RKO (cell line): ENCODE results near the gene ZNF440.
"Not testable (repeated sequence)": the region's sequence is repeated elsewhere in the genome, so short reads cannot be mapped to it uniquely, and the experiment has no call there.

Experiments used
- DNase-seq: peaks from one replicate; pipeline ENCODE4 v3.0.0-alpha.2; 2016; ENCODE audit warnings: low spot score

Gene ZNF440

GRCh38 chr19:11828957-11829876, 15.1 kb downstream of the ZNF440 start:
- not testable (repeated sequence) for DNase-seq

DNA sequence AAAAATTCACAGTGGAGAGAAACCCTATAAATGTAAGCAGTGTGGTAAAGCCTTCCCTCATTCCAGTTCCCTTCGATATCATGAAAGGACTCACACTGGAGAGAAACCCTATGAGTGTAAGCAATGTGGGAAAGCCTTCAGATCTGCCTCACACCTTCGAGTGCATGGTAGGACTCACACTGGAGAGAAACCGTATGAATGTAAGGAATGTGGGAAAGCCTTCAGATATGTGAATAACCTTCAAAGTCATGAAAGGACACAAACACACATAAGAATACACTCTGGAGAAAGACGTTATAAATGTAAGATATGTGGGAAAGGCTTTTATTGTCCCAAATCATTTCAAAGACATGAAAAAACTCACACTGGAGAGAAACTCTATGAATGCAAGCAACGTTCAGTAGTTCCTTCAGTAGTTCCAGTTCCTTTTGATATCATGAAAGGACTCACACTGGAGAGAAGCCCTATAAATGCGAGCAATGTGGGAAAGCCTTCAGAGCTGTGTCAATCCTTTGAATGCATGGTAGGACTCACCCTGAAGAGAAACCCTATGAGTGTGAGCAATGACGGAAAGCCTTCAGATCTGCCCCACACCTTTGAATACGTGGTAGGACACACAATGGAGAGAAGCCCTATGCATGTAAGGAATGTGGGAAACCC, 18.3 kb downstream of the ZNF440 start:
- no peak for DNase-seq

GRCh38 chr19:11833541-11833940, 19.5 kb downstream of the ZNF440 start:
- DNase-seq = no peak

DNA sequence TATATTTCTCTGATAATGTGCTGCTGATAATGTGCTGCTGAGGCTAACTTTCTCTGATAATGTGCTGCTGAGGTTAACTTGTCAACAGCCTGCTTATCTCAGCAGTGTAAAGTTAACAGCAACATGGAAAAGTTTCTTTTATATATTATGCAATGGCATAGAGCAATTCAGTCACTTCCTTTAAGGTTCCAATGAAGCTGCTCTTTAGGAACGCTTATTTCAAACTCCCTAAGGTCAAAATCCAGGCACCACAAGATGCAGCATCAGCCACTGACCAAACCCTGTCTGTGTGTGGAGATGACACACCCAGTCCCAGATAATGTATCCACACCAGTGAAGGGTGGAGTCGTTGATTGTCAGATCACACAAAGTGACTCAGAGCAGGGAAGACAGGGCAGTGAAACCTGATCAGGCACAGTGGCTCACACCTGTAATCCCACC, 21.6 kb downstream of the ZNF440 start:
- not testable (repeated sequence) for DNase-seq

DNA sequence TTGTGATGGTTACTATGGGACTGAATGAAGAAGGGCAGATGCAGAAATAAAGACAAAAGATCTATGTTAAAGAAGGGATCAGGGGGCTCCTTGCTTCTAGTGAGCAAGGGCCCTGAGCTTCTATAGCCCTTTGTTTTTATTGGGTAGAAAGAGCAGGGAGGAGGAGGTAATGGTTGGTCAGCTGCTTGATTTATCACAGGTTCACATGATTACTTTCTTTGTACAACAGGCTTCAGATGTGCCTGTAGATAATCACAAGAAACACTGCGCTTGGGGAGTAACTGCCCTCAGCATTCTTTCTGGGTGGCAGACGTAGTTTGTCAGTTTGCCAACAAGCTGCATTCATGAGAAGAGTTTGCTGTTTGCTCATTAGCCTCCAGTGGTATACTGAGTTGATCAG, 29.6 kb downstream of the ZNF440 start:
- no peak for DNase-seq

DNA sequence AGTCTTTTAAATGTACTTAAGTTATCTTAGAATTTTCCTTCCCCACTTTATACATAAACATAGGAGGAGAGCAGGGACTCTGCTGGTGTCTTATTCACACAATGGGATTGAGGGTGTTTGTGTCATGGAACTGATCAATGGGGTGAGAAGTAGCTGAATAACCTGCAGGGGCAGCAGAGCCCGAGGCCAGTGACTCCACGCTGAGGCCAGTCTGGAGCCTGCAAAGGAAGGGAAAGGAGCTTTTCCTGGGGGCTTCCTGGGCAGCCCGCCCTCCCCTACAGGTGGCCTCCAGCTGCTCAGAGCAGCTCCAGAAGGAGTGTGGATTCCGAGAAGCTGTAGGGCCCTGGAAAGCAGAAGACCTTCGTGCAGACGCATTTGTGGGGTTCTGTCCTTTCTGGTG, 33.5 kb downstream of the ZNF440 start:
- not testable (repeated sequence) for DNase-seq

GRCh38 chr19:11848200-11848593, 34.1 kb downstream of the ZNF440 start:
- DNase-seq = no peak

DNA sequence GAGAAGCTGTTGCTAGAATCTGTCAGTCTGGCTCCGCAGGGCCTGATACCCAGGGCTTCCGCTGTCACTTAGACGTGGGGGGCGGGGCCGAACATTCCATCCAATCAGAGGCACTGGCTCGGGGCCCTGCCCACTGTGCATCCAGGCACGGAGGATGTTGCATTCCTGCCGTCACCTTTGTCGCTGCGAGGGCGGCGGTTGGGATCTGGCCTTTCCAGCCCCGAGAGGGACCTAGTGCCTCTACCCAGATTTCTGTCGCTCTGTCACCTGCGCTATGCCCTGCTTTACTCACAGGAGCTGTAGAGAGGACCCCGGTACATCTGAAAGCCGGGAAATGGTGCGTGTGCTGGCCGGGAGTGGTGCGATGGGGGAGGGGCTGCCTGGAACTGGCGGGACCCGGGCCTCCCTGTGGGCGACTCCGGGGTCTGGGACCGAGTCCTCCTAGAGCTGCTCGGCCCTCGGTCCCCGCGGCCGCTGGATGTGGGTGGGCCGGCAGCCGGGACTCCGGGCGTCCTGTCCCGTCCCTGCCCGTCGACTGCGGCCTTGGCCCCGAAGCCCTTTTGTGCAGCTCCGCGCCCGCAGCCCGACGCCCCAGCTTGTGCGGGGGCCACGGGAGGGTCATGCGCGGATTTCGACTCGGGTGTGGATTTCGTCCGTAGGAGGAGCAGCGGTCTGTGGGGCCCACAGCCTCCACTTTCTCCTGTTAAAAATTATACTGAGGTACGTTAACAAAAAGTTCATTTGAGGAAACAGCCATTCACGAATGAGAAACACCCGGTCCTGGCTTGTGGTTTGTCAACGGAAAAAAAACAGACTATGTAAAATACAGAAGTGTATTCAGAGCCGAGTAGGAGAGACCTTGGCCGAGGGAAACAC, 34.8 kb downstream of the ZNF440 start, which contains the start of gene ZNF439:
TSS of gene ZNF439 (plus strand) at position 133 of the 876 bp plus-strand sequence. CDS start at position 275, 142 bp downstream.
- DNase-seq = peak; percentile 83

- DNase-seq = not testable (repeated sequence)
Measured at GRCh38 chr19:11850289-11850688, 36.2 kb downstream of the ZNF440 start.

- no peak for DNase-seq
Measured at GRCh38 chr19:11853358-11853757, 39.3 kb downstream of the ZNF440 start.

- DNase-seq = no peak
Measured at GRCh38 chr19:11856596-11857250, 42.6 kb downstream of the ZNF440 start.

DNA sequence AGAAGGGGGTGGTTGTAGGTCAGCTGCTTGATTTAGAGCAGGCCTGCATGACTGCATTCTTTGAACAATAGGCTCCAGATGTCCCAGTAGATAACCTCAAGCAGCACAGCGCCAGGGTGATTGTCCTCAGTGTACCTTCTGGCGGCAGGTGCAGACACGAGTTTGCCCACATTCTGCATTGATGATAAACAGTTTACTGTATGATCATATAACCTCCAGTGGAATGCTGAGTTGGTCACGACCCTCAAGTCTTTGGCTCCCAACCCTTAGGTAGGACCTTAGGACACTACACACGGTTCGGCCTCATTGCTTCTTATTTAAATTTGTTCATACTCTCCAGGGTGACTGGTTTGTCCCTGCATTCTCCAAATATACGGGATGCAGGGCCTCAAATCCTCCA, 46.6 kb downstream of the ZNF440 start:
- DNase-seq = no peak

- DNase-seq = no peak
Measured at GRCh38 chr19:11861301-11861700, 47.2 kb downstream of the ZNF440 start.

- DNase-seq = not testable (repeated sequence)
Measured at GRCh38 chr19:11867766-11868165, 53.7 kb downstream of the ZNF440 start.

- DNase-seq = no peak
Measured at GRCh38 chr19:11868188-11868587, 54.1 kb downstream of the ZNF440 start.

DNA sequence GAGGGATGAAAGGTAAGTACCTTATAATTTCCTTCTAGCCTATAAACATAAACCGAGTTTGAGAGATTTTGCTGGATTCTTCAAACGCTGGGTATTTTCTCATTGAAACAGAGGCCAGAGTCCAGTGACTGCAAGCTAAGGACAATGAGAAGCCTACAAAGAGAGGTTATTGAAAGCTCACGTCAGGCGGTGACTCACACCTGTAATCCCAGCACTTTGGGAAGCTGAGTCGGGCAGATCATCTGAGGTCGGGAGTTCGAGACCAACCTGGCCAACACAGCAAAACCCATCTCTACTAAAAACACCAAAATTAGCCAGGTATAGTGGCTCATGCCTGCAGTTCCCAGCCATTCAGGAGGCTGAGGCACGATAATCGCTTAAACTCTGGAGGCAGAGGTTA, 58.6 kb downstream of the ZNF440 start:
- DNase-seq = no peak

- no peak for DNase-seq
Measured at GRCh38 chr19:11873762-11874161, 59.7 kb downstream of the ZNF440 start.

DNA sequence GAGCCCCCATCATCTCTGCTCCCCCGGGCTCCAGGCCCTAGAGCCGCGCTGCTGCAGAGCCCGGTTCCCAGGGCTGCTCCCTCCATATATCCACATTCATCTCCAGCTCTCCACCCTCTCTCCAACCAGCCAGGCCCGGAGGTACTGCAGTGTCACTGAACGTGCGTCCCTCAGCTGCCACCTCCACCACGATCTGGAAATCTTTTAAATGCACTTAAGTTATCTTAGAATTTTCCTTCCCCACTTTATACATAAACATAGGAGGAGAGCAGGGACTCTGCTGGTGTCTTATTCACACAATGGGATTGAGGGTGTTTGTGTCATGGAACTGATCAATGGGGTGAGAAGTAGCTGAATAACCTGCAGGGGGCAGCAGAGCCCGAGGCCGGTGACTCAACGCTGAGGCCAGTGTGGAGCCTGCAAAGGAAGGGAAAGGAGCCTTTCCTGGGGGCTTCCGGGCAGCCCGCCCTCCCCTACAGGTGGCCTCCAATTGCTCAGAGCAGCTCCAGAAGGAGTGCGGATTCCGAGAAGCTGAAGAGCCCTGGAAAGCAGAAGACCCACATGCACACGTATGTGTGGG, 65.7 kb downstream of the ZNF440 start:
- DNase-seq = not testable (repeated sequence)

DNA sequence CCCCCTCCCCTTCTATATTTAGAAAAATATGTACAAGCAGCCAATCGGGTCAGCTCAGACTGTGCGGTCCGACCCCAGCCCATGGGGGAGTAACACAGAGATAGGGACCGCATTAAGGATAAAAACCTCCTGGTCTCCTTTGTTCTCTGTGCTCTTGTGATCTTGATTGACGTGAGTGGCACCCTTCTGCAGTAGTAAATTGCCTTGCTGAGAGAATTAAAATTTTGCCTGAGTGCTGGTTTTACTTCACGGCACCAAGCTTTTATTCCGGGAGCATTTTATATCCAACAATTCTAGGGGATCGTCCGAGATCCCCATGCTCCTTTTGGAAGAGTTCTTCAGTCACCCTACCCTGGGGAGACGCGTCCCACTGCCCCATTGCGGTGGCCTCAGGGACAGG, 66.5 kb downstream of the ZNF440 start:
- DNase-seq = no peak

- DNase-seq = peak; percentile 50
Measured at GRCh38 chr19:11881151-11881800, 67.2 kb downstream of the ZNF440 start.

DNA sequence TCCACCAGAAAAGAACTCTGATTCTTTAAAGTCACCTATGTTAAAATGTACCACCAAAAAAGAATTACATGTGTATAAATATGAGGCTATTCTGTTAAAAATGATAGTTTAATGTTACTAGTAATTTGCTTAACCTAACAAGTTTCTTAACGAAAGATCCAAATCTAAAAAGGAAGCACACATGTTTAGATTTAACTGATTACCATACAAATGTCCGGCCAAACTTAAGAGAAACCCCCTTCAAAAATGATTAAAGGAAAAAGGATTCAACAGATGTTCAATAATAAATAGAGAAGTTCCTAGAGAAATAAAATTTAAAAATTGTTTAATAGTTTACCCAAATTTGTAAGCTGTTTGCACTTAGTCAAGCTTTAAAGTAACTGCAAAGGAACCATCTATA, 68.5 kb downstream of the ZNF440 start:
- no peak for DNase-seq
